Left ventricle myocardium inferior (tissue), 1 donor: ENCODE measurements around the gene LZTS3. TPM values are rescaled to one million over a fixed set of nuclear protein-coding genes. Genes with fewer than 3 reads are reported as not detected.
"Not testable (repeated sequence)": the region's sequence is repeated elsewhere in the genome, so short reads cannot be mapped to it uniquely, and the experiment has no call there.

Experiments used
- DNase-seq: peaks from one replicate; pipeline ENCODE4 v3.0.0-alpha.2; 2020
- H3K27ac ChIP-seq: fragments of 200-600 bp; replicated peaks from 2 replicates; pipeline ENCODE4 v1.8.0; 2021
- H3K27me3 ChIP-seq: fragments of 200-600 bp; 2 replicates; pipeline ENCODE4 v1.8.0; 2021; ENCODE audit warnings: low read depth
- H3K36me3 ChIP-seq: fragments of 200-600 bp; 2 replicates; pipeline ENCODE4 v1.8.0; 2021
- H3K4me1 ChIP-seq: fragments of 200-600 bp; 2 replicates; pipeline ENCODE4 v1.8.0; 2021
- H3K4me3 ChIP-seq: fragments of 200-600 bp; 2 replicates; pipeline ENCODE4 v1.8.0; 2021; ENCODE audit warnings: mild to moderate bottlenecking, moderate library complexity
- H3K9me3 ChIP-seq: fragments of 200-600 bp; replicated peaks from 2 replicates; pipeline ENCODE4 v1.8.0; 2021
- CTCF ChIP-seq: fragments of 200-600 bp; IDR thresholded peaks from 2 replicates; pipeline ENCODE4 v1.8.0; 2021; ENCODE audit warnings: antibody characterized with exemption, mild to moderate bottlenecking, borderline replicate concordance
- intact Hi-C: fragments of 100-400 bp; cut with micrococcal nuclease; formaldehyde crosslinking; loops from one replicate; pipeline ENCODE4 v1.11.0; 2022
- long read RNA-seq: library from polyadenylated mRNA; unstranded; transcript quantifications from one replicate; pipeline ENCODE4 v2.0.0, GENCODE V29; 2021
- total RNA-seq: library from RNA; stranded (reverse); fragmentation: NEBNext Ultra II Directional; extraction: Animal tissue kit (Norgen Biotek cat#: 25700); gene quantifications from one replicate; pipeline ENCODE4 v1.2.1, GENCODE V29; 2021
- donor health status: DM: no; HTN: yes; CAD: no; lungs with severe emphysema.

LZTS3 gene
- 13.4 TPM for total RNA-seq
- long read RNA-seq, full-length matches to known transcripts: 14 of 55 reads
- long read RNA-seq, partial matches to known transcripts: 3 of 55 reads
- long read RNA-seq, other reads (novel, unspliced or antisense): 38 of 55 reads

GRCh38 chr20:3172933-3173609 is at the start of gene LZTS3:
TSS of gene LZTS3 (minus strand) at chr20:3173549. CDS start at chr20:3167163, 6,386 bp downstream.
- intact Hi-C loops: no loop called here
- Histone ChIP-seq H3K4me3 (peak within 1 kb of the TSS; percentile 99), H3K27me3 (no peaks in the 10 kb centered on the region), H3K9me3 (no peaks in the 10 kb centered on the region), H3K4me1 (peaks cover 36% of the 10 kb centered on the region), H3K27ac (peak within 1 kb of the TSS; percentile 87), H3K36me3 (no peaks in the 10 kb centered on the region)
- TF ChIP-seq CTCF: no peak
- peak; percentile 75 for DNase-seq

- intact Hi-C loops: no loop called here
- H3K27me3 ChIP-seq: no peaks in the 10 kb centered on the region
- H3K4me1 ChIP-seq: peaks cover 22% of the 10 kb centered on the region
- TF ChIP-seq CTCF: no peak
- no peak overlapping the region for H3K4me3 ChIP-seq
- no peak overlapping the region for H3K27ac ChIP-seq
- H3K9me3 ChIP-seq: no peaks in the 10 kb centered on the region
- no peak for DNase-seq
- peaks cover 30% of the 10 kb centered on the region for H3K36me3 ChIP-seq
Measured at GRCh38 chr20:3221398-3222226, 48.3 kb upstream of the LZTS3 start.

GRCh38 chr20:3218307-3218988 is 45.1 kb upstream of the LZTS3 start:
- peak overlapping the region; percentile 20 for H3K4me3 ChIP-seq
- peak; percentile 95 for TF ChIP-seq CTCF
- no peaks in the 10 kb centered on the region for H3K27me3 ChIP-seq
- H3K27ac ChIP-seq: no peak overlapping the region
- peak; percentile 61 for DNase-seq
- intact Hi-C loops: no loop called here
- H3K4me1 ChIP-seq: peaks cover 21% of the 10 kb centered on the region
- H3K9me3 ChIP-seq: no peaks in the 10 kb centered on the region
- H3K36me3 ChIP-seq: peaks cover 57% of the 10 kb centered on the region

GRCh38 chr20:3215359-3215917 is 42.1 kb upstream of the LZTS3 start:
- Histone ChIP-seq H3K4me1 (peaks cover 13% of the 10 kb centered on the region), H3K36me3 (peaks cover 42% of the 10 kb centered on the region)
- intact Hi-C loops, H3K4me3 ChIP-seq, H3K27me3 ChIP-seq, H3K9me3 ChIP-seq, H3K27ac ChIP-seq, DNase-seq: not testable (repeated sequence)

- Histone ChIP-seq H3K27me3 (no peaks in the 10 kb centered on the region), H3K4me3 (no peak overlapping the region), H3K4me1 (peaks cover 28% of the 10 kb centered on the region), H3K9me3 (no peaks in the 10 kb centered on the region), H3K27ac (no peak overlapping the region), H3K36me3 (peaks cover 36% of the 10 kb centered on the region)
- intact Hi-C loops: no loop called here
- no peak for TF ChIP-seq CTCF
- no peak for DNase-seq
Measured at GRCh38 chr20:3213226-3213625, 39.9 kb upstream of the LZTS3 start.
